ENCODE data around the gene ADM2.
"Not testable (repeated sequence)": the region's sequence is repeated elsewhere in the genome, so short reads cannot be mapped to it uniquely, and the experiment has no call there.

ADM2 gene

GRCh38 chr22:50532824-50533796 is 51.8 kb downstream of the ADM2 start:
- TF ChIP-seq CTCF (IDR thresholded peaks at IDR 0.05; ENCODE audit: low read depth, low read length), result no peak
- Histone ChIP-seq H3K36me3 (no peaks in the 10 kb centered on the region), H3K9me3 (peaks cover 5% of the 10 kb centered on the region; the same call in 1 of the 2 replicates), H3K4me1 (peaks cover 4% of the 10 kb centered on the region; the same call in 1 of the 2 replicates), H3K27me3 (peaks cover 47% of the 10 kb centered on the region), H3K4me3 (ENCODE audit: low read depth, low read length) (no peak overlapping the region)
- DNase-seq, result no peak

GRCh38 chr22:50533856-50534711 is 52.7 kb downstream of the ADM2 start:
- H3K4me1 ChIP-seq; DNase-seq; H3K9me3 ChIP-seq; H3K4me3 ChIP-seq (ENCODE audit: low read depth, low read length); H3K36me3 ChIP-seq: not testable (repeated sequence)
- peaks cover 47% of the 10 kb centered on the region for H3K27me3 ChIP-seq

- no peaks in the 10 kb centered on the region for H3K36me3 ChIP-seq
- H3K4me1 ChIP-seq, result peaks cover 4% of the 10 kb centered on the region; the same call in 1 of the 2 replicates
- no peak for DNase-seq
- no peak overlapping the region for H3K4me3 ChIP-seq (ENCODE audit: low read depth, low read length)
- H3K27me3 ChIP-seq, result peaks cover 37% of the 10 kb centered on the region
- H3K9me3 ChIP-seq, result peaks cover 3% of the 10 kb centered on the region; the same call in 1 of the 2 replicates
- TF ChIP-seq CTCF (IDR thresholded peaks at IDR 0.05; ENCODE audit: low read depth, low read length), result no peak
Measured at GRCh38 chr22:50535113-50535512, 53.8 kb downstream of the ADM2 start.

All from BE2C (cell line).